Measurements from ENCODE around the gene KAT5. TPM values are rescaled to one million over a fixed set of nuclear protein-coding genes. Genes with fewer than 3 reads are reported as not detected.

Gene KAT5
- total and polyA plus RNA-seq, 2 of the 13 experiments (the other 11 are each of a cell fraction or from before 2014, with no cell fraction given) = 35.2 to 48.3 TPM

- TF ChIP-seq STAG1 (CRISPR knock-in tag; IDR thresholded peaks at IDR 0.05) (peak; percentile 89), BRCA1 (CRISPR knock-in tag; IDR thresholded peaks at IDR 0.05) (no peak), ZNF562 (CRISPR knock-in tag; IDR thresholded peaks at IDR 0.05; ENCODE audit: borderline replicate concordance) (no peak), ARID3A (IDR thresholded peaks at IDR 0.05; ENCODE audit: low read depth, low read length) (no peak), ZMYM4 (CRISPR knock-in tag; IDR thresholded peaks at IDR 0.05) (peak; percentile 83), ELF1 (CRISPR knock-in tag; IDR thresholded peaks at IDR 0.05) (peak; percentile 57), SRY (CRISPR knock-in tag; IDR thresholded peaks at IDR 0.05) (no peak), PRPF4 (IDR thresholded peaks at IDR 0.05; ENCODE audit: low read depth, low read length, poor library complexity, severe bottlenecking) (no peak), HOXA3 (CRISPR knock-in tag; IDR thresholded peaks at IDR 0.05) (0 out of 2 replicates have a peak, but pooled peaks have one; percentile 28), CERS6 (CRISPR knock-in tag; IDR thresholded peaks at IDR 0.05) (no peak), SMARCE1 (IDR thresholded peaks at IDR 0.05; ENCODE audit: borderline replicate concordance) (no peak), DR1 (CRISPR knock-in tag; IDR thresholded peaks at IDR 0.05) (peak; percentile 82; the same call in 1 of the 2 replicates), ZNF235 (CRISPR knock-in tag; IDR thresholded peaks at IDR 0.05; ENCODE audit: borderline replicate concordance) (no peak), YY1 (IDR thresholded peaks at IDR 0.05; ENCODE audit: insufficient read depth, insufficient replicate concordance, low read depth, low read length) (peak; percentile 14), YEATS4 (CRISPR knock-in tag; IDR thresholded peaks at IDR 0.05; ENCODE audit: borderline replicate concordance) (no peak), POLR2A (IDR thresholded peaks at IDR 0.05; ENCODE audit: insufficient read depth in 1 of 2, low read depth in 2 of 2, low read length in 2 of 2) (peak; percentile 28 to 60; a peak in 3 of 4 replicates), ZNF263 (CRISPR knock-in tag; IDR thresholded peaks at IDR 0.05) (0 out of 2 replicates have a peak, but pooled peaks have one; percentile 8), THYN1 (CRISPR knock-in tag; IDR thresholded peaks at IDR 0.05; ENCODE audit: borderline replicate concordance, low read depth) (no peak), HNF1B (CRISPR knock-in tag; IDR thresholded peaks at IDR 0.05) (0 out of 2 replicates have a peak, but pooled peaks have one; percentile 16), ZNF350 (CRISPR knock-in tag; IDR thresholded peaks at IDR 0.05; ENCODE audit: borderline replicate concordance, low read depth) (0 out of 2 replicates have a peak, but pooled peaks have one; percentile 42), KLF16 (CRISPR knock-in tag; IDR thresholded peaks at IDR 0.05) (0 out of 4 replicates have a peak, but pooled peaks of 1 of the 2 experiments have one; percentile 38), CBX1 (IDR thresholded peaks at IDR 0.05; ENCODE audit: low read depth) (no peak)
- TF ChIP-seq, protein P1, sequence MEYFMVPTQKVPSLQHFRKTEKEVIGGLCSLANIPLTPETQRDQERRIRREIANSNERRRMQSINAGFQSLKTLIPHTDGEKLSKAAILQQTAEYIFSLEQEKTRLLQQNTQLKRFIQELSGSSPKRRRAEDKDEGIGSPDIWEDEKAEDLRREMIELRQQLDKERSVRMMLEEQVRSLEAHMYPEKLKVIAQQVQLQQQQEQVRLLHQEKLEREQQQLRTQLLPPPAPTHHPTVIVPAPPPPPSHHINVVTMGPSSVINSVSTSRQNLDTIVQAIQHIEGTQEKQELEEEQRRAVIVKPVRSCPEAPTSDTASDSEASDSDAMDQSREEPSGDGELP (IDR thresholded peaks at IDR 0.05; ENCODE audit: borderline replicate concordance, low read depth) = no peak
- TF ChIP-seq, protein P2, sequence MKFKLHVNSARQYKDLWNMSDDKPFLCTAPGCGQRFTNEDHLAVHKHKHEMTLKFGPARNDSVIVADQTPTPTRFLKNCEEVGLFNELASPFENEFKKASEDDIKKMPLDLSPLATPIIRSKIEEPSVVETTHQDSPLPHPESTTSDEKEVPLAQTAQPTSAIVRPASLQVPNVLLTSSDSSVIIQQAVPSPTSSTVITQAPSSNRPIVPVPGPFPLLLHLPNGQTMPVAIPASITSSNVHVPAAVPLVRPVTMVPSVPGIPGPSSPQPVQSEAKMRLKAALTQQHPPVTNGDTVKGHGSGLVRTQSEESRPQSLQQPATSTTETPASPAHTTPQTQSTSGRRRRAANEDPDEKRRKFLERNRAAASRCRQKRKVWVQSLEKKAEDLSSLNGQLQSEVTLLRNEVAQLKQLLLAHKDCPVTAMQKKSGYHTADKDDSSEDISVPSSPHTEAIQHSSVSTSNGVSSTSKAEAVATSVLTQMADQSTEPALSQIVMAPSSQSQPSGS (CRISPR knock-in tag; IDR thresholded peaks at IDR 0.05) = no peak
These were observed 32.1 kb downstream of the KAT5 start (continued) for GRCh38 chr11:65744026-65744698.
